ENCODE data around the gene WDR20. TPM values are rescaled to one million over a fixed set of nuclear protein-coding genes. Genes with fewer than 3 reads are reported as not detected.
"Not testable (repeated sequence)": the region's sequence is repeated elsewhere in the genome, so short reads cannot be mapped to it uniquely, and the experiment has no call there.

The WDR20 gene
- total and polyA plus RNA-seq, 2 donors (not counting 1 experiment from before 2014, with no cell fraction given): 12.4 to 64.0 TPM

DNA sequence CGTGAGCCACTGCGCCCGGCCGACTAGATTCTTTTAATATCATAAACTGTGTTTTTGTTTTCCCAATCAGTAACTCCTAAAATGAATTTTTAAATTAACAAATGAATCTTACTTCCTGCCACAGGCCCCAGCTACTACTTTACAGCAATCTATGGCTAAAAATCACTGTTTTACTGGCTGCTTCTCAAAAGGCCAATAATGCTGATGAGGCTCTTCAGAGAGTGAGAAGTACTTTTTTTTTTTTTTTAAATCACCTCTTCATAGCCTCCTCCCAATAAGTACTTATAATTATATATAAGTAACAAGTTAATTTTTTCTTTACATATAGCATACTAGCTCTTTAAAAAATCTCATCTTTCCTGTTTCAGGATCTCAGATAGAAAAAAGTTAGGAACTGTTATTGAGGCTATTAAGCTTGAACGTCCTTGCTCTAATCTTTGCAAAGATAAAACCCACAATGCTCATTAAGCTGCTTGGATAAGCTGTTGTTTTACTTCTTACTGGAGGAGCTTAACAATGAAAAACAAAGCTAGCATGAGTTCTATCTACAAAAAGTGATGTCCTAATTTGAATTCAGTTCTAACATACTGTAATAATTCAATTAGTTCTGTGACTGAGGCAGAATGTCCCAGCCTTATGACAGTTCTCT lies 12.8 kb upstream of the WDR20 start:
- ChIA-PET POLR2A (no interaction called here), CTCF (no interaction called here)
- no peak overlapping the region for H3K27ac ChIP-seq (ENCODE audit: low read length in 2 of 2)
- H3K79me2 ChIP-seq (ENCODE audit: control insufficient read depth, insufficient read depth, low read length): no peaks in the 10 kb centered on the region
- Mint-ChIP-seq H3K4me3 (no peak overlapping the region), H3K27ac (no peak overlapping the region), H3K9me3 (ENCODE audit: insufficient read depth) (no peaks in the 10 kb centered on the region), H3K4me1 (no peaks in the 10 kb centered on the region), H3K27me3 (no peaks in the 10 kb centered on the region)
- H4K20me1 ChIP-seq (ENCODE audit: control insufficient read depth, insufficient read depth, low read length, poor library complexity, severe bottlenecking): no peaks in the 10 kb centered on the region
- TF ChIP-seq CTCF (IDR thresholded peaks at IDR 0.05) (no peak), EZH2 (IDR thresholded peaks at IDR 0.05; ENCODE audit: borderline replicate concordance, insufficient read depth, low read depth, low read length, poor library complexity, severe bottlenecking) (no peak)
- H3K4me2 ChIP-seq (replicated peaks; ENCODE audit: low read depth, low read length, poor library complexity, severe bottlenecking): no peak overlapping the region
- no peaks in the 10 kb centered on the region for H3K36me3 ChIP-seq (replicated peaks in 1 of 2; ENCODE audit: control extremely low read depth in 1 of 2, control insufficient read depth in 1 of 2, extremely low read depth in 1 of 2, insufficient read depth in 2 of 2, low read length in 1 of 2)
- WGBS (ENCODE audit: insufficient coverage): 84% methylated on average over 4 of the region's 5 CpGs
- H2AFZ ChIP-seq (ENCODE audit: insufficient read depth, low read depth, low read length, poor library complexity, severe bottlenecking): no peak overlapping the region
- H3K4me1 ChIP-seq (ENCODE audit: control insufficient read depth in 2 of 2, insufficient read depth in 2 of 2, low read length in 2 of 2): no peaks in the 10 kb centered on the region
- no peaks in the 10 kb centered on the region for H3K9me3 ChIP-seq (ENCODE audit: control extremely low read depth in 1 of 3, control insufficient read depth in 2 of 3, insufficient read depth in 1 of 3, low read length in 2 of 3)
- intact Hi-C loops (cut with micrococcal nuclease): no loop called here
- no peak overlapping the region for H3K9ac ChIP-seq (ENCODE audit: low read length)
- ATAC-seq (ENCODE audit: low read depth): no peak
- H3K4me3 ChIP-seq (ENCODE audit: control extremely low read depth in 1 of 5, extremely low read depth in 1 of 5, insufficient read depth in 1 of 5, low read depth in 2 of 5, low read length in 4 of 5): no peak overlapping the region
- H3K27me3 ChIP-seq (replicated peaks in 1 of 4; ENCODE audit: control extremely low read depth in 1 of 4, control insufficient read depth in 3 of 4, insufficient read depth in 4 of 4, low read length in 3 of 4): no peaks in the 10 kb centered on the region
- no peak for DNase-seq

DNA sequence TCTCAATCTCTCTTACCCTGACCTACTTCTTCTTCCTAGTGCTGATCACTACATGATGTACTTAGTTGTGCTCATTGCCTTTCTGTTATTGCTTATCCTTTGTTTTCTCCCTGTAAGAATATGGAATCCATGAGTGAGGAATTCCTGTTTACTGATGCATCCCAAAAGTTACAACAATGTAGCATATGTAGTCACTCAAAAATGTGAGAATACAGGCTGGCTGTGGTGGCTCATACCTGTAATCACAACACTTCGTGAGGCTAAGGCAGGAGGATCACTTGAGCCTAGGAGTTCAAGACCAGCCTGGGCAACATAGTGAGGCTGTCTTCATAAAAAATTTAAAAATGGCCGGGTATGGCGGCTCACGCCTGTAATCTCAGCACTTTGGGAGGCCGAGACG lies 8.0 kb upstream of the WDR20 start:
- Histone ChIP-seq H3K79me2 (ENCODE audit: control insufficient read depth, insufficient read depth, low read length) (no peaks in the 10 kb centered on the region), H3K36me3 (replicated peaks in 1 of 2; ENCODE audit: control extremely low read depth in 1 of 2, control insufficient read depth in 1 of 2, extremely low read depth in 1 of 2, insufficient read depth in 2 of 2, low read length in 1 of 2) (no peaks in the 10 kb centered on the region), H3K27me3 (replicated peaks in 1 of 4; ENCODE audit: control extremely low read depth in 1 of 4, control insufficient read depth in 3 of 4, insufficient read depth in 4 of 4, low read length in 3 of 4) (no peaks in the 10 kb centered on the region), H3K9ac (ENCODE audit: low read length) (no peak overlapping the region), H3K4me1 (ENCODE audit: control insufficient read depth in 2 of 2, insufficient read depth in 2 of 2, low read length in 2 of 2) (no peaks in the 10 kb centered on the region), H3K4me2 (replicated peaks; ENCODE audit: low read depth, low read length, poor library complexity, severe bottlenecking) (no peak overlapping the region), H4K20me1 (ENCODE audit: control insufficient read depth, insufficient read depth, low read length, poor library complexity, severe bottlenecking) (no peaks in the 10 kb centered on the region), H3K9me3 (ENCODE audit: control extremely low read depth in 1 of 3, control insufficient read depth in 2 of 3, insufficient read depth in 1 of 3, low read length in 2 of 3) (no peaks in the 10 kb centered on the region), H3K4me3 (ENCODE audit: control extremely low read depth in 1 of 5, extremely low read depth in 1 of 5, insufficient read depth in 1 of 5, low read depth in 2 of 5, low read length in 4 of 5) (no peak overlapping the region), H3K27ac (ENCODE audit: low read length in 2 of 2) (no peak overlapping the region), H2AFZ (ENCODE audit: insufficient read depth, low read depth, low read length, poor library complexity, severe bottlenecking) (no peak overlapping the region)
- ChIA-PET CTCF (no interaction called here), POLR2A (no interaction called here)
- H3K4me1 Mint-ChIP-seq: no peaks in the 10 kb centered on the region
- H3K27ac Mint-ChIP-seq: no peak overlapping the region
- intact Hi-C loops (cut with micrococcal nuclease): no loop called here
- WGBS (ENCODE audit: insufficient coverage): 100% methylated on average over 1 of the region's 6 CpGs
- no peaks in the 10 kb centered on the region for H3K27me3 Mint-ChIP-seq
- DNase-seq (no peak), ATAC-seq (ENCODE audit: low read depth) (no peak)
- TF ChIP-seq CTCF (IDR thresholded peaks at IDR 0.05) (no peak), EZH2 (IDR thresholded peaks at IDR 0.05; ENCODE audit: borderline replicate concordance, insufficient read depth, low read depth, low read length, poor library complexity, severe bottlenecking) (no peak)
- no peaks in the 10 kb centered on the region for H3K9me3 Mint-ChIP-seq (ENCODE audit: insufficient read depth)
- no peak overlapping the region for H3K4me3 Mint-ChIP-seq

DNA sequence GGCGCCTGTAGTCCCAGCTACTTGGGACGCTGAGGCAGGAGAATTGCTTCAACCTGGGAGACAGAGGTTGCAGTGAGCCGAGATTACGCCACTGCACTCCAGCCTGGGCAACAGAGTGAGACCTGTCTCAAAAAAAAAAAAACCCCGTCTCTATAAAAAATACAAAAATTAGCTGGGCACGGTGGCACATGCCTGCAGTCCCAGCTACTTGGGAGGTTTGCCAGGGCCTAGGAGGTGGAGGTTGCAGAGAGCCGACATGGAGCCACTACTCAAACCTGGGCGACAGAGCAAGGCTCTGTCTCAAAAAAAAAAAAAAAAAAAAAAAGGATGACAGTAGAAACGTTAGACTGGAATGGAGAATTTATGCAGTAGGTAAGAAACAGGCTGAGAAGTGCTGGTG lies 5.7 kb upstream of the WDR20 start:
- H3K27me3 Mint-ChIP-seq; H2AFZ ChIP-seq (ENCODE audit: insufficient read depth, low read depth, low read length, poor library complexity, severe bottlenecking); H3K4me3 Mint-ChIP-seq; intact Hi-C loops (cut with micrococcal nuclease); H3K4me2 ChIP-seq (replicated peaks; ENCODE audit: low read depth, low read length, poor library complexity, severe bottlenecking); ATAC-seq (ENCODE audit: low read depth); H3K4me3 ChIP-seq (ENCODE audit: control extremely low read depth in 1 of 5, extremely low read depth in 1 of 5, insufficient read depth in 1 of 5, low read depth in 2 of 5, low read length in 4 of 5); DNase-seq; POLR2A ChIA-PET; H4K20me1 ChIP-seq (ENCODE audit: control insufficient read depth, insufficient read depth, low read length, poor library complexity, severe bottlenecking); H3K27ac ChIP-seq (ENCODE audit: low read length in 2 of 2); H3K4me1 Mint-ChIP-seq; H3K9ac ChIP-seq (ENCODE audit: low read length); CTCF ChIA-PET; H3K27ac Mint-ChIP-seq; H3K9me3 ChIP-seq (ENCODE audit: control extremely low read depth in 1 of 3, control insufficient read depth in 2 of 3, insufficient read depth in 1 of 3, low read length in 2 of 3); H3K79me2 ChIP-seq (ENCODE audit: control insufficient read depth, insufficient read depth, low read length); H3K36me3 ChIP-seq (replicated peaks in 1 of 2; ENCODE audit: control extremely low read depth in 1 of 2, control insufficient read depth in 1 of 2, extremely low read depth in 1 of 2, insufficient read depth in 2 of 2, low read length in 1 of 2); H3K9me3 Mint-ChIP-seq (ENCODE audit: insufficient read depth); H3K4me1 ChIP-seq (ENCODE audit: control insufficient read depth in 2 of 2, insufficient read depth in 2 of 2, low read length in 2 of 2); H3K27me3 ChIP-seq (replicated peaks in 1 of 4; ENCODE audit: control extremely low read depth in 1 of 4, control insufficient read depth in 3 of 4, insufficient read depth in 4 of 4, low read length in 3 of 4): not testable (repeated sequence)
- WGBS (ENCODE audit: insufficient coverage): 93% methylated on average over 3 of the region's 9 CpGs
